Fibroblast of mammary gland (primary cell): ENCODE data around the gene AP1S2.
A peak's percentile ranks its signal among the peaks of the same experiment; 100 is the strongest.

Experiments
- DNase-seq: peaks from one replicate; pipeline ENCODE4 v3.0.0-alpha.2; 2010; ENCODE audit warnings: low read depth
- H3K4me3 ChIP-seq: 2 replicates; pipeline ENCODE4 v1.5.1; 2011; ENCODE audit warnings: low read depth, mild to moderate bottlenecking, low read length, moderate library complexity; ENCODE audit not compliant: control insufficient read depth
- CTCF ChIP-seq: conservative IDR thresholded peaks from 2 replicates; pipeline ENCODE4 v1.5.1; 2011; ENCODE audit warnings: low read depth, low read length, inconsistent platforms; ENCODE audit not compliant: control insufficient read depth, insufficient read depth

AP1S2 gene

GRCh38 chrX:15870310-15870709 is 15.7 kb upstream of the AP1S2 start:
- DNase-seq = peak; percentile 6
- no peak for TF ChIP-seq CTCF
- H3K4me3 ChIP-seq = no peak overlapping the region

DNA sequence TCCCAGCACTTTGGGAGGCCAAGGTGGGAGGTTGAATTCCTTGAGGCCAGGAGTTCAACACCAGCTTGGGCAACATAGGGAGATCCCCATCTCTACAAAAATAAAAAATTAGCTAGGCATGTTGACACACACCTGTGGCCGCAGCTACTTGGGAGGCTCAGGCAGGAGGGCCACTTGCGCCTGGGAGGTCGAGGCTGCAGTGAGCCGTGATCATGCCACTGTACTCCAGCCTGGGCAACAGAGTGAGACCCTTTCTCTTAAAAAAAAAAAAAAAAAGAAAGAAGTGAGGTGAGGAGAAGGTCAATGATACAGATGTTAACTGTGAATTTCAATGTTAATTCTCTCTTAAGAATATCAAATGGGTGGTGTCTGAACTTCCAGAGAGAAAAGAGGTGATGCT is 15.1 kb upstream of the AP1S2 start:
- no peak for DNase-seq
- H3K4me3 ChIP-seq = no peak overlapping the region
- TF ChIP-seq CTCF = no peak

- TF ChIP-seq CTCF = no peak
- no peak overlapping the region for H3K4me3 ChIP-seq
- no peak for DNase-seq
Observed at GRCh38 chrX:15866147-15866546, 11.5 kb upstream of the AP1S2 start.

DNA sequence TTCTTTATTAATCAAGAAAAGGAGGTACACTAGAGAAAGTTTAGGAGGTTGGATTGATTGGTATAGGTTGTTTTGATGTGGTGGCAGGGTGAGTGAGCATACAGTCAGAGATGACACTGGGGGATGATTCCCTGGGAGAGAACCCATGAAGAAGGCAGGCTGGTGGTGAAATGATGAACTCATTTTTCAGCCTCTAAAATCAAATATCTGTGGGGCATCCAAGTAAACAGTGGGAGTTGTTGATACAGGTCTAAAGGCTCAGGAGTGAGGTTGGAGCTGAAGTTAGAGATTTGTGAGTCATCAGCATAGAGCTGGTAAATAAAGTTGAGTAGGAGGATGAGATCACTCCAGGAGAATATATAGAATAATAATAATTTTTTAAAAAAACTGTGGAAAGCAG is 10.0 kb upstream of the AP1S2 start:
- no peak overlapping the region for H3K4me3 ChIP-seq
- TF ChIP-seq CTCF = no peak
- DNase-seq = peak; percentile 29

GRCh38 chrX:15864023-15864422 is 9.4 kb upstream of the AP1S2 start:
- no peak overlapping the region for H3K4me3 ChIP-seq
- no peak for DNase-seq
- no peak for TF ChIP-seq CTCF

GRCh38 chrX:15860921-15861320 is 6.3 kb upstream of the AP1S2 start:
- no peak for DNase-seq
- no peak for TF ChIP-seq CTCF

GRCh38 chrX:15858051-15858450 is 3.4 kb upstream of the AP1S2 start:
- H3K4me3 ChIP-seq = no peak overlapping the region
- no peak for TF ChIP-seq CTCF
- DNase-seq = no peak

More at GRCh38 chrX:15860921-15861320, 6.3 kb upstream of the AP1S2 start:
- H3K4me3 ChIP-seq = no peak overlapping the region
